Epidermal melanocyte (primary cell): ENCODE measurements around the gene AK3.

Experiments used
- DNase-seq: peaks from one replicate; pipeline ENCODE4 v3.0.0; 2011; ENCODE audit warnings: low spot score; ENCODE audit not compliant: insufficient read length

AK3 gene

GRCh38 chr9:4748612-4749011 is 7.6 kb upstream of the AK3 start:
- no peak for DNase-seq

- no peak for DNase-seq
Measured at GRCh38 chr9:4746278-4747030, 5.5 kb upstream of the AK3 start.

- no peak for DNase-seq
Measured at GRCh38 chr9:4743131-4743875, 2.3 kb upstream of the AK3 start.

- DNase-seq = no peak
Measured at GRCh38 chr9:4742246-4742645, 1.2 kb upstream of the AK3 start.

GRCh38 chr9:4741365-4742089 is 525 bp upstream of the AK3 start:
- DNase-seq = no peak

GRCh38 chr9:4740388-4740637 is 689 bp downstream of the AK3 start:
- DNase-seq = no peak

- no peak for DNase-seq
Measured at GRCh38 chr9:4739587-4740387, 1.2 kb downstream of the AK3 start.

GRCh38 chr9:4738866-4739586 is 2.0 kb downstream of the AK3 start:
- DNase-seq = no peak

- DNase-seq = no peak
Measured at GRCh38 chr9:4734150-4734549, 6.9 kb downstream of the AK3 start.

GRCh38 chr9:4732890-4733289 is 8.1 kb downstream of the AK3 start:
- DNase-seq = no peak

- DNase-seq = no peak
Measured at GRCh38 chr9:4727593-4727992, 13.4 kb downstream of the AK3 start.

GRCh38 chr9:4725706-4726442 is 15.1 kb downstream of the AK3 start:
- no peak for DNase-seq

- DNase-seq = no peak
Measured at GRCh38 chr9:4721736-4722135, 19.3 kb downstream of the AK3 start.

GRCh38 chr9:4718911-4719310 is 22.1 kb downstream of the AK3 start:
- DNase-seq = no peak

GRCh38 chr9:4717815-4718214 is 23.2 kb downstream of the AK3 start:
- DNase-seq = no peak

- no peak for DNase-seq
Measured at GRCh38 chr9:4716163-4716562, 24.8 kb downstream of the AK3 start.

- DNase-seq = no peak
Measured at GRCh38 chr9:4714266-4715016, 26.6 kb downstream of the AK3 start.

GRCh38 chr9:4713849-4714248 is 27.2 kb downstream of the AK3 start:
- DNase-seq = no peak

- no peak for DNase-seq
Measured at GRCh38 chr9:4709380-4709779, 31.6 kb downstream of the AK3 start.
